Superior temporal gyrus (tissue), 1 donor: Measurements from ENCODE around the gene CCDC159.
"Not testable (repeated sequence)": the region's sequence is repeated elsewhere in the genome, so short reads cannot be mapped to it uniquely, and the experiment has no call there.

ENCODE experiments used
- DNase-seq: peaks from one replicate; pipeline ENCODE4 v3.0.0-alpha.2; 2016; ENCODE audit errors: extremely low spot score

The CCDC159 gene

DNA sequence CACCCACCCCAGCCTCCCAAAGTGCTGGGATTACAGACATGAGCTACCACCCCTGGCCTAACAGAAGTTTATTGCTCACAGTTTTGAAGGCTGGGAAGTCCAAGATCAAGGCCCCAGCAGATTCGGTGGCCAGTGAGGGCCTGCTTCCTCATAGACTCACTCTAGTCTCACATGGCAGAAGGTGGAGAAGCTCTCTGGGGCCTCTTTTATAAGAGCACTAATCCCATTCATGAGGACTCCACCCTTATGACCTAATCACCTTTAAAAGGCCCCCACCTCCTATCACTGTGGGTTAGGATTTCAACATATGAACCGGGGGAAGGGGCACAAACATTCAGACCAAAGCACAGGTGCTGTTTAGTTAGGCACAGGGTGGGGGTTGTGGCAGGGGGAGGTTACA is 21.2 kb downstream of the CCDC159 start:
- DNase-seq, result no peak

DNA sequence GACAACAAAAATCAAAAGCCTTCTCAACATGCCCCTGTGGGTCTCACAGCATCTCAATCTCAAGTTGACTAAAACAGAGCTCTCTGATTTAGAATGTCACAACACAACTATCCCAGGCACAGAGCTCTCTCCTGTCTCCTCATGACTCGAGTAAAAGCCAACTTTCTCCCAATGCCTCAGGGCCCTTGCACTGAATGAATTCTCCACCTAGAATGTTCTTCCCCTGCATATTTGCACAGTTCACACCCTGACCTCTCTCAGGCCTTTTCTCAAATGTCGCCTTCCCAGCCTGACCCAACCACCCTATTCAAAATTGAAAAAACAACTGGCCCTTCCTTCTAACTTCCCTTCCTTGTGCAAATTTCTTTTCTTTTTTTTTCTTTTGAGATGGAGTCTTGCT is 24.4 kb downstream of the CCDC159 start:
- DNase-seq, result no peak

DNA sequence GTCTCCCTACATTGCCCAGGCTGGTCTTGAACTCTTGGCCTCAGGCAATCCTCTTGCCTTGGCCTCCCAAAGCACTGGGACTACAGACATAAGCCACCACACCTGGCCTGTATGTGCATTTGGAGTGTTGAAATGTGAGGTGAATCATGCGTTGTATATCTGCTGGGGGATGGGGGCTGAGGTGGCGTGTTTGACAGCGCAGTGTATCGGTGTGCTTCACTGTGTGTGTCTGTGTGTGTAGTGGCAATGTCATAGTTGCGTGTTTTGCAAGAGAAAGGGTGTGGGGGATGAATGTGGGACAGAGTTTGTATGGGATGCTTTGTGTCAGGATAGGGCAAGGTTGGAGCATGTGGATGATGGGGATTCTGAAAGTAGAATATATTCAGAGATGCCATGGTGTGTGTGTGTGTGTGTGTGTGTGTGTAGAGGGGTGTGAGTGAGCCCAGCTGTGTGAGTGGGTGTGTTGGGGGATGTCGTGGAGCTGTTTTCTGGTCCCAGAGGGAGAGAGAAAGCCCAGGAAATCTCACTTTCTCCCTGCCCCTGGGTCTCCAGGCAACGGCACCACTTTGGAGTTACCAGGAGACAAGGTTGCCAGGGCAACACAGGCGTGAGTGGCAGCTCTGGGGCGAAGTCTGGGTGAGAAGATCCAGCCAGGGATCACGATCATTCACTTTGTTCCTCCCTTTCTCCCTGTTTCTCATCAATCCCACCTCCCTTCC is 27.0 kb downstream of the CCDC159 start:
- DNase-seq, result peak; percentile 75

DNA sequence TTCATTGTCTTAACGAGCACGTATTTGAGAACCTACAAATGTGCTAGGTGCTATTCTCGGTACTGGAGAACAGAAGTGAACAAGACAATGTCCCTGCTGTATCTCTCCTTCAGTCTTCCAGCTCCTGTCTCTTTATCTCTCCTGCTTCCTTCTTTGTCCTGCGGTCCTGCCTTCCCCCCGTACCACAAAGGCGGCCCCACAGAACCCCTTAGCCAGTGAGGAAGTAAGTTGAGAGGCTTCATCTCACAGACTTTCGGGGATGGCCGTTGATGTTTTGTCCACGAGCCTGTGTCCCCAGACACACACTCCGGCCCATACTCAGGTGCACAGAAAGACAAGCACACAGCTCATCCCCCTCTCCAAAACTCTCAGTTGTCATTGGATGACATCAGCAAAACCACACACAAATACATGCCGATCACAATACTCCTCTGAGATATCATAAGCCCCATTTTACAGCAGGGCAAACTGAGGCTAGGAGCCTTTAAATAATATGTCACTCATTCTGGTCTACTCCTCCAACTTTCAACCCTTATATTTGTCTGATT is 27.6 kb downstream of the CCDC159 start:
- no peak for DNase-seq

DNA sequence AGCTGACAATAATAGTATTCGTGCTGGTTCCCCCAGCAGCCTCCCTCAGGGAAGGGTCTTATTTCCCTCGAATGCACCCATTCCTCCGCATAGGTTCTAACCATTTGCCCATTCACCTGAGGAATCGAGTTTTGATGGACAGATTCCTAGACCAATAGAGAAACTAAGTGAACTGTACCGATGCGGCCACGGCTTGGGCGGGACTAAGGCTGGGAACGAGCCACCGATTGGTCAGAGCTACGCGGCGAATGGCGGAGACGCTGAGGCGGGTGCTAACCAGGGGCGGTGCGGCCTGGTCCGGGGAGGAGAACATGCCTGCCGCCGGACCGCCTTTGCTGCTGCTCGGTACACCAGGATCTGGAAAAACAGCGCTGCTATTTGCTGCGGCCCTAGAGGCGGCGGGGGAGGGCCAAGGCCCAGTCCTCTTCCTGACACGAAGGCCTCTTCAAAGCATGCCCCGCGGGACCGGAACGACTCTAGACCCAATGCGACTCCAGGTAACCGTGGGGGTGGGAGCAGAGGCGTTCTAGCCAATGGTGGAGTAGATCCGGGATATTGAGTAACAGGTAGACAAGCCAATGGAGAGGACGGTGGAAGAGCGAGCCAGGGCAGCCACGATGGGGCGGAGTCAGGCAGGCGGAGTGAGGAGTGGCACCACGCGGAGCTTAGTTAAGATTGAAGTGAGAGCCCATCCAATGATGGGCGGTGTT is 28.3 kb downstream of the CCDC159 start, which contains the start of gene SWSAP1:
Gene SWSAP1 (plus strand): TSS at position 234 of the 710 bp plus-strand sequence. CDS start 15 bp downstream, at position 249.
- DNase-seq, result peak; percentile 100

DNA sequence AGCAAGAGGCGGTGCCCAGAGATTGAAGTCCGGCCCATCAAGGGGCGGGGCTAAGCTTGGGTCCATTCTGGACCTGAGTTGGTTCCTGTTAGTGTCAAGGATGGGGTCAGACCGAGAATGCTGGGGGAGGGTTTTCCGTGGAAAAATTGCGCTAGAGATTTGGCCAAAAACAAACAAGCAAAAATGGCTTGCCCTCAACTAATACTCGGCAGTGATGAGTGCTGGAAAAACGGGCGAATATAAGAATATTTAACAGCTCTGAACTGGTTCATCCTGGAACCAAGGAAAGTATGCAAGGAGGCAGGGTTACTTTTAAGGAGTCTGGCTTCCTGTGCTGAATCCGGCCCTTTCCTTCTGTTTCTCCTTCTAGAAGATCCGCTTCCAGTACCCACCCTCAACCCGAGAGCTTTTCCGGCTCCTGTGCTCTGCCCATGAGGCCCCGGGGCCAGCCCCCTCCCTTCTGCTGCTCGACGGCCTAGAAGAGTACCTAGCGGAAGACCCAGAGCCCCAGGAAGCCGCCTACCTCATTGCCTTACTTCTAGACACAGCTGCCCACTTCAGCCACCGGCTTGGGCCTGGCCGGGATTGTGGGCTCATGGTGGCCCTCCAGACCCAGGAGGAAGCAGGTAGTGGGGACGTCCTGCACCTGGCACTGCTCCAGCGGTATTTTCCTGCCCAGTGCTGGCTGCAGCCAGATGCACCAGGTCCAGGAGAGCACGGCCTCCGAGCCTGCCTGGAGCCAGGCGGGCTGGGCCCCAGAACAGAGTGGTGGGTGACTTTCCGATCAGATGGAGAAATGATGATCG is 29.0 kb downstream of the CCDC159 start:
- DNase-seq, result no peak

DNA sequence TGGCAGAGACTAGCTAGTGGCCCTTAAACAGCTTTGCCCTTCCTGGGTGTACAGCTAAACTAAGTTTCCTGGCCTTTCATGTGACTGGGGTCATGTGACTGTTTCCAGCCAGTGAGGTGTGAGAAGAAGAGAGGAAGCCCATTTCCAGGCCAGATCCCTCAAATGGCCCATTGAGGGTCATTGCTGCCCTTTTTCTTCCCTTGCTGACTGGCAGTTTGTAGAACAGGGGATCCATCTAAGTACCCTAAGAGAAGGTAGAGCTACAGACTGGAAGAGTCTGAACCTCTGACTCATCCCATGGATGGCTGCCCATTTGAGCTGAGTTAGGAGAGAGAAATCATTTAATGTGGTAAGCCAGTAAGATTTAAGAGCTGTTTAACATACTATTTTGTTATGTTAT is 30.9 kb downstream of the CCDC159 start:
- DNase-seq, result peak; percentile 55

DNA sequence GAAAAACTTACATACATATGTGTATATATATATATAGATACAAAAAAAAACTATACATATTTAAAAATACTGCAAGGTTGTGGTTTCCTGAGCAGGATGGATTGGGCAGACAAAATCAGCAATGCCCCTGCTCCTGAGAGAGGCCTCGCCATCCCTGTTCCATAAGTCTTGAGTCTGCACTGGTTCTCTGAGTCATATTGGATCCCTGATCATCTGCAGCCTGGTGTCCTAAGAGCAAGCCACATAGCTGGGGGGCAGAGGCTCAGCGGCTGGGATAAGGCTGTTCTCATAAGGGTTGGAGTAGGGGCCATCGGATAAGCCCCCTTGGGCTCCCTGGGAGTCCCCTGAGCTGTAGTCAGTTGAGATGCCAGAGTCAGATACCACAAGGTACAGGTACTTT is 31.4 kb downstream of the CCDC159 start:
- no peak for DNase-seq

DNA sequence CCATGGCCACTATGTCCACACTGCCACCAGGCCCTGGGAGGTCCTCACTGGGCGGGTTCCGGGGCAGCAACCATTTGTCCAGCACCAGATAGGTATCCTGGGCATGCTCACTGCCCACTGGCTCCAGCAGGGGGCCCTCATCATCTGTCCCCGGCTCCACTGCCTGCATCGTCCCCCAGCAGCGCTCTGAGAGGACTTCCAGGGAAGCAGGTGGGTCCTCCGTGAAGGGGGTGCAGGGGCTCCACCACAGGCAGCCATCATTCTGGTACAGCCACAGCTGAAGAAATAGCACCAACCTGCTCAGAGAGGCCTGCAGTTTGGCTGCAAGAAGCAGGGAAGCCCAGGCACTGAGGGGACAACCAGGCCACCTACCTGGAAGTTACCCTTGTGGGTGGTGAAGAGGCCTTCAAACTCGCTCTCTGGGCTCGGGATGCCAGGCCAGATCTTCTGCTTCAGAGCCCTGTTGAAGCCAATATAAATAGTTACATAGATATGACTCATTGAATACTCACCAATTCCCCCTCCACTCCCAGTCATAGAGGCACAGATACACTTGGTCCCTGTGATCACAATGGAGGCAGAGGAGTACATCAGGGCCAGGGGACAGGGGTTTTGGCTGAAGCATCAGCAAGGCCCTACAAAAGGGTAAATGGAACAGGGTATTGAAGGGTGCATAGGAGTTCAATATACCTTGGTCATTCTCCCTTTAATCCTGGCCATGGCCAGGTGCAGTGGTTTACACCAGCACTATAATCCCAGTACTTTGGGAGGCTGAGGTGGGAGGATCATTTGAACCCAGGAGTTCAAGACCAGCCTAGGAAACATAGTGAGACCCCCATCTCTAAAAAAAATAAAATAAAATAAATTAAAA is 32.2 kb downstream of the CCDC159 start:
- DNase-seq, result peak; percentile 51

DNA sequence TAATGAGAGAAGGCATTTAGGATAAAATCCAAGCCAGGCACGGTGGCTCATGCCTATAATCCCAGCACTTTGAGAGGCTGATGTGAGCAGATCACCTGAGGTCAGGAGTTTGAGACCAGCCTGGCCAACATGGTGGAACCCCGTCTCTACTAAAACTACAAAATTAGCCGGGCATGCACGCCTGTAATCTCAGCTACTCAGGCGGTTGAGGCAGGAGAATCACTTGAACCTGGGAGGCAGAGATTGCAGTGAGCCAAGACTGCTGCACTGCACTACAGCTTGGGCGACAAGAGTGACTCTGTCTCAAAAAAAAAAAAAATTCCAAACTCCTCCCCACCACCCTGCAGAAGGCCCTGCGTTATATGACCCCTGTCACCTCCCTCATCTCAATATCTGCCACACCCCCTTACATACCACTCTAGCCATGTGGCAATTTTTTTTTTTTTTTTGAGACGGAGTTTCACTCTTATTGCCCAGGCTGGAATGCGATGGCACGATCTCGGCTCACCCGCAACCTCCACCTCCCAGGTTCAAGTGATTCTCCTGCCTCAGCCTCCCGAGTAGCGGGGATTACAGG is 33.0 kb downstream of the CCDC159 start:
- DNase-seq, result not testable (repeated sequence)

DNA sequence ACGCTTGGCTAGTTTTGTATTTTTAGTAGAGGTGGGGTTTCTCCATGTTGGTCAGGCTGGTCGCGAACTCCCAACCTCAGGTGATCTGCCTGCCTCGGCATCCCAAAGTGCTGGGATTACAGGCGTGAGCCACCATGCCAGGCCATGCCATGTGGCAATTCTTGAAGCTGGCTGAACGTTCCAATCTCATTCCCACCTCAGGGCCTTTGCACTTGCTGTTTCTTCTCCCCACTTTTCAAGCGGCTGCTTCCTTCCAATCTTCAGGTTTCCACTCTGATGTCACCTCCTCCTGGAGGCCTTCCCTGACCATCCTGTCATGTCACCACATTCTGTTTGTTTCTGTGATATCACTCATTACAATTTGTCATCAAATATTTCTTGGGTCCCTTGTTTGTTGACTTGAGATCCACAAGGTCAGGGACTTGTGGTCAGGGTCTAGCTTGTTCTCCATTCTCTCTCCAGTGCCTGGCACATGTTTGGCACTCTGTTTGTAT is 33.6 kb downstream of the CCDC159 start:
- DNase-seq, result no peak

DNA sequence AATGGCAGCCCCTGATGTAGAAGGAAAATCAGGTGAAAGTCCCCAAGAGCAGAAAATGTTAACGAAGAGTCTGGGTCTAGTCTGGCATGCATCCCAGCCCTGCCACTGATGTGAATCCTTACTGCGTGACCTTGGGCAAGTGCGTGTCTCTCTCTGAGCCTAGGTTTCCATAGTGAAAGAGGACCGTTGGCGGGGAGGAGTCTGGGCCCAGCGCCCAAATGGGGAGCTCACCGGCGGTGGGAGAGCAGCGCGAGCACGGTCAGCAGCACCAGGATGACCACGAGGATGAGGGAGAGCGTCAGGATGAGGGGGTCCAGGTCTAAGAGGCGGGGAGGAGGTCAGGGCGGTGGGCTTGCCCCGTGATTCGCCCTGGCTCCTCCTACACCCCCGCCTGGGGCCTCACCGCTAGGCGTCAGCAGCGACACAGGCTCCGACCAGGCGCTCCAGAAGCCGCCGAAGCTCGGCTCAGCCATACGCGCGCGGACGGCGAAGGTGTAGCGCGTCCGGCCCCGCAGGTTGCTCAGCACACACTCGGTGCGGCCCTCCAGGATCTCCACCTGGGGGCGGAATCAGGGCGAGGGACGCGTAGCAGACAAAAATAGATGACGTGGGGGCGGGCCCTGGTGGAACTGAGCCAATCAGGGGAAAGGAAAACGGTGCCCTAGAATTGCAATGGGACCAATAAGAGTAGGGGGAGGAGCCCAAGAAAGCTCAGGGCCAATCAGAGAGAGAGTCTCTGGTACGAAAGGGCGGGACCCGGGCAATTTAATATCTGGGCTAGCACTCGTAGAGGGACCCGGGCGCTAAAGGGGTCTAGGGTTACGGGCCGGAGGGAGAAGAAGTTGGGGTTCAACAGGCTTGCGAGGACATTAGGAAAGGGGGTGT is 34.6 kb downstream of the CCDC159 start:
- peak; percentile 98 for DNase-seq

DNA sequence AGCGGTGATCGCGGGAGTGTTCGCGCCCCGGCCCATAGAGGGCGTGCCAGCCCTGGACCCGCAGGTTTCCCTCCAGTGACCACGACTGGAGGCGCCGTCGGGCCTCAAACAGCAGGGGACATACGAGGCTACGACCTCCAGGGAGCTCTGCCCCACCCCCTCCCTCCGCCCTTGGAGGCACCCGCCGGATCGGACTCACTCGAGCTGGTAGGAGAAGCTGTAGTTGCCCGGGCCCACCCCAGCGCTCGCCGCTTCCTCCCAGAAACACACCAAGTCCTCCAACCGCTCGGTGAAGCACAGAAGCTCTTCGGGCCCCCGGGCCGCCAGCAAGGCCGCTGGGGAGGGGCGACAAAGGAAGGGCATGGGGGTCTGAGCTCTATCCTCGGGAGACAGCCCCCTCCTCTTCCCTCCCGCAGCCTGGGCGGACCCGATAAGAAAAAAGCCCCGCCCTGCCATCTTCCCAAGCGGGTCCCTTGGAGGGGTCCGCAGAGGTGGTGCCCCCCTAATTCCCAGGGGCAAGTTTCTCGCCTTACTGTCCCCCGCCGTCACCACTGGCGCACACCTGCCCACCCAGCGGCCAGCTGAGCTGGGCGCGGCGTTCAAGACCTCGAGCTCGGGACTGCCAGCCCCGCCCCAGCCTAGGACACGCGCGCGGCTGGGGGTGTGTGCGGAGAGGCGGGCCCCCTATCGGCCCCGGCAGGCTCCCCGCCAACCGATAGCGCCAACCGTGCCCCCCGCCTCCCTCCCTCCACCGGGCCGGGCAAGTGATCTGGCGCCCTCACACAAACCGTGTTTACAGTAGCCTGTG is 36.8 kb downstream of the CCDC159 start:
- no peak for DNase-seq

DNA sequence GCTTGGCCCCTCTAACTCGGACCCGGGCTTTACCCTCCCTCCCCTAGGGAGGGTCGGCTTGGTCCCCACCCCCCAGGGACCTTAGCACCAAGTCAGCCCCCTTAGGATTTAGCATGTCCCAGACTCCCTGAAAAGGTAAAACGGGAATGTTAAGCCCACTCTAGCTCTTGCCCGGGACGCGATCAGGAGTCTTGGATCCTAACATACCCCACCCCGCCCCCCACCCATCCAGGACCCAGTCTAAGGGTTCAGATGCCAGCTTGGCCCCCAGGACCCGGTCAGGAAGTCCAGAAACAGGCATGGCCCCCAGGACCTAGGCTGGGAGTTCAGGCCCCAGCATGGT is 37.4 kb downstream of the CCDC159 start:
- DNase-seq, result no peak

DNA sequence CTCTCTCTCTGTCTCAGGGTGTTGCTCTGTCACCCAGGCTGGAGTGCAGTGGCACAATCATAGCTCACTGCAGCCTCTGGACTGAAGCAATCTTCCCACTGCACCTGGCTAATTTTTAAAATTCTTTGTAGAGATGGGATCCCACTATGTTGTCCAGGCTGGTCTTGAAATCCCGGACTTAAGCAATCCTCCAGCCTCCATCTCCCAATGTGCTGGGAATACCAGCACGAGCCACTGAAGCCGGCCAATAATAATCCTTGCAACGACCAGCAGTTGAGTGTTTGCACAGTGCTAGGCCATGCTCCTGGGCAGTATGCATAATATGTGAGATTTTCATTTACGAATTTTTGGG is 38.4 kb downstream of the CCDC159 start:
- DNase-seq, result no peak

DNA sequence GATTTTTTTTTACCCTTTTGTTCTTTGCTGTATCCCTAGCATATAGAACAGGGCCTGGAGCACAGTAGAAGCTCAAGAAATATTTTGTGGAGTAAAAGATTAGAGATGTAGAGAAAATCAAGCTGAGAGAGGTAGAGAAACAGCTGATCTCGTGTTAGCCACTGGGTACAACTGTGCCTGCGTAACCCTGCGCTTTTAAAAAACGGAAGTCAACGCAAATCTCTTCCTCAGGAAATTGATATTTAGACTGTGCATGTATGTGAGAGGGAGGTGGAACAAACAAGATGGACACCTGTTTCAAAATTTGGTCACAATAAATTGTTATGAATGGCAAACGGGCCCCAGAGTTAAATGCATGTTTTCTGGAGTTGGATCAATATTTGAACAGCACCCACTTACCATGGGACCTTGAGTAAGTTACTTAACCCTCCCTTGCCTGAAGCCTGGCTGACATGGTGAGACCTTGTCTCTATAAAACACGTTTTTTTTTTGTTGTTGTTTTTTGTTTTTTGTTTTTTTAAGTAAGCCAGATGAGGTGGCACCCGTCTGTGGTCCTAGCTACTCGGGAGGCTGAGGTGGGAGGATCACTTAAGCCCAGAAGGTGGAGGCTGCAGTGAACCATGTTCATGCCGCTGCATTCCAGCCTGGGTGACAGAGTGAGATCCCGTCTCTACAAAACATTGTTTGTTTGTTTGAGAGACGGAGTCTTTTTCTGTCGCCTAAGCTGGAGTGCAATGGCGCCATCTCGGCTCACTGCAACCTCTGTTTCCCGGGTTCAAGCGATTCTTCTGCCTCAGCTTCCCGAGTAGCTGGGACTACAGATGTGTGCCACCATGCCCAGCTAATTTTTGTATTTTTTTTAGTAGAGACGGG is 41.1 kb downstream of the CCDC159 start:
- DNase-seq, result no peak

DNA sequence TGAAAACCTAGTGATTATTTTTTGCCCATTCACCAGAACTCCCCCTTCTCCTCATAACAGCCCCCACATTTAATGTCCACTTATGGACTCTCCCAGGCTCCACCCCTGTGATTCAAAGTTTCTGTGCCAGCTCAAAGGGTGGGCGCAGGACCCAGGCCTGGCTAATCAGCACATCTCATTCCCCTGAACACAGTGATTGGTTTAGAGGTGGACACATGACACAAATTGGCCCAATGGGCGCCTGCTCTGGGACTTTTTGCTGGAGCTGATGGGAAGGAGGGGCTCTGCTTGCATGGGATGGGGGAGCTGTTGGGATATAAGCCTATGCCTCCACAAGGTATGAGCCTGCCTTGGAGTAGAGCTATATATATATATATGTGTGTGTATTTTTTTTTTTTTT is 44.0 kb downstream of the CCDC159 start:
- no peak for DNase-seq
